ENCODE results near the gene ZC3H14. TPM values are rescaled to one million over a fixed set of nuclear protein-coding genes. Genes with fewer than 3 reads are reported as not detected.

Gene ZC3H14, protein sequence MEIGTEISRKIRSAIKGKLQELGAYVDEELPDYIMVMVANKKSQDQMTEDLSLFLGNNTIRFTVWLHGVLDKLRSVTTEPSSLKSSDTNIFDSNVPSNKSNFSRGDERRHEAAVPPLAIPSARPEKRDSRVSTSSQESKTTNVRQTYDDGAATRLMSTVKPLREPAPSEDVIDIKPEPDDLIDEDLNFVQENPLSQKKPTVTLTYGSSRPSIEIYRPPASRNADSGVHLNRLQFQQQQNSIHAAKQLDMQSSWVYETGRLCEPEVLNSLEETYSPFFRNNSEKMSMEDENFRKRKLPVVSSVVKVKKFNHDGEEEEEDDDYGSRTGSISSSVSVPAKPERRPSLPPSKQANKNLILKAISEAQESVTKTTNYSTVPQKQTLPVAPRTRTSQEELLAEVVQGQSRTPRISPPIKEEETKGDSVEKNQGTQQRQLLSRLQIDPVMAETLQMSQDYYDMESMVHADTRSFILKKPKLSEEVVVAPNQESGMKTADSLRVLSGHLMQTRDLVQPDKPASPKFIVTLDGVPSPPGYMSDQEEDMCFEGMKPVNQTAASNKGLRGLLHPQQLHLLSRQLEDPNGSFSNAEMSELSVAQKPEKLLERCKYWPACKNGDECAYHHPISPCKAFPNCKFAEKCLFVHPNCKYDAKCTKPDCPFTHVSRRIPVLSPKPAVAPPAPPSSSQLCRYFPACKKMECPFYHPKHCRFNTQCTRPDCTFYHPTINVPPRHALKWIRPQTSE
- 61.9 TPM for polyA plus RNA-seq (2013, experiment 1 of 2)
- polyA plus RNA-seq (2013, experiment 2 of 2) = 63.0 TPM

DNA sequence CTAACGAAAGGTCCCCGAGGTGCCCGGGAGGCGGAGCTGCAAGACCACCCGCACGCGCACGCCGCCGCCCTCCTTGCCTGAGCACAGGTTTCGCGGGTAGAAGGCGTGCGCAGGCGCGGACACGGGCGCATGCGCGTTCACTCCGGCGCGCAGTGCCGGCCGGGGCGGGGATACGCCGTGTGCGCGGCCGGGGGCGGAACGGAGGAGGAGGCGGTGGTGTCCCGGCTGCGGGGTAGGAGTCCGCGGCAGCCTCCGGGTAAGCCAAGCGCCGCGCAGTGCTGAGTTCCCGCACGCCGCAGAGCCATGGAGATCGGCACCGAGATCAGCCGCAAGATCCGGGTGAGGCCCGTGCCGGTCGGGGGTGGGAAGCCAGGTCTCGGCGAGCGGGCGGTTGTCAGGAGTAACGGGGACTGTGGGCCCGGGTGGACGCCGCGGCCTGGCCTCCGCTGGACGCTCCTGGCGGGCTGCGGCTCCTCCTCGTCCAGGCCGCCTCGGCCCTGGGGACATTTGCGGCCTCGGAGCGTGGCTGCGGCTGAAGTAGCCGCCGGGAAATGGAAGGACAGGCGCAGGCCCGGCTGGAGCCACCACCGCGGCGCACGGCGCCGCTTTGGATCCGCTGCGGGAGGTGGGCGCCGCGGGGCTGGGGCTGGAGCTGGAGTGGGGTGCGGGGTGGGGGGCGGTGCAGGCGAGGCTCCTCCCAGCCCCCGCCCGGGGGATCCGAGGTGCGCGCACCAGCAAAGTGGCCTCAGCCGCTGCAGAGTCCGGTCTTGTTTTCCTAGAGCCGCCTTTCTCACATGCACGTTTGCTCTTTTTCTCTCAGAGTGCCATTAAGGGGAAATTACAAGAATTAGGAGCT is at the start of gene ZC3H14:
Gene ZC3H14, plus strand, starts transcription at position 207 of the 856 bp plus-strand sequence. Its CDS starts 97 bp downstream, at position 304.
- Histone ChIP-seq H3K4me3 (ENCODE audit: low read length in 2 of 2) (peak within 1 kb of the TSS; percentile 93 to 97), H2BK5ac (ENCODE audit: low read length) (peak within 1 kb of the TSS; percentile 82), H3K14ac (ENCODE audit: low read length) (peak within 1 kb of the TSS; percentile 56), H2AFZ (ENCODE audit: low read length) (peak within 1 kb of the TSS; percentile 97), H3K23ac (ENCODE audit: low read depth, low read length, poor library complexity) (peak within 1 kb of the TSS; percentile 89), H3K36me3 (replicated peaks in 1 of 2; ENCODE audit: control insufficient read depth in 2 of 2, insufficient read depth in 2 of 2, low read length in 2 of 2) (peaks cover 2 to 36% of the 10 kb centered on the region in 2 donors), H3K4me1 (ENCODE audit: control insufficient read depth in 2 of 2, insufficient read depth in 1 of 2, low read depth in 1 of 2, low read length in 2 of 2) (no peaks in the 10 kb centered on the region), H3K79me1 (ENCODE audit: low read depth, low read length) (peaks cover 3% of the 10 kb centered on the region), H3K9me3 (replicated peaks in 1 of 2; ENCODE audit: control insufficient read depth in 2 of 2, insufficient read depth in 1 of 2, low read depth in 1 of 2, low read length in 2 of 2) (no peaks in the 10 kb centered on the region), H2BK12ac (ENCODE audit: low read length) (peak within 1 kb of the TSS; percentile 58), H4K8ac (ENCODE audit: low read depth, low read length) (peak within 1 kb of the TSS; percentile 65), H2AK5ac (ENCODE audit: low read depth, low read length) (peak within 1 kb of the TSS; percentile 98), H3K4me2 (ENCODE audit: insufficient read depth, low read length, poor library complexity, severe bottlenecking) (peak within 1 kb of the TSS; percentile 57), H3K4ac (ENCODE audit: low read length) (peak within 1 kb of the TSS; percentile 53), H4K91ac (ENCODE audit: low read depth, low read length, poor library complexity) (no peak within 1 kb of the TSS), H3K18ac (ENCODE audit: low read length) (peak within 1 kb of the TSS; percentile 100), H3K27me3 (ENCODE audit: control insufficient read depth in 3 of 3, insufficient read depth in 3 of 3, low read depth in 1 of 3, low read length in 3 of 3) (no peaks in the 10 kb centered on the region), H3K27ac (replicated peaks; ENCODE audit: low read length) (peak within 1 kb of the TSS; percentile 91), H2BK15ac (ENCODE audit: low read length) (peak within 1 kb of the TSS; percentile 85), H2BK120ac (ENCODE audit: low read depth, low read length) (peak within 1 kb of the TSS; percentile 61), H3K9ac (ENCODE audit: low read depth, low read length, poor library complexity) (peak within 1 kb of the TSS; percentile 99)
- peak; percentile 93 for DNase-seq (ENCODE audit: low spot score)
- no CpG with 5 or more reads among the region's 99 CpGs for WGBS, 2 donors (ENCODE audit: extremely low coverage in 2 of 2, insufficient read length in 2 of 2, insufficient replicate concordance in 1 of 2)

DNA sequence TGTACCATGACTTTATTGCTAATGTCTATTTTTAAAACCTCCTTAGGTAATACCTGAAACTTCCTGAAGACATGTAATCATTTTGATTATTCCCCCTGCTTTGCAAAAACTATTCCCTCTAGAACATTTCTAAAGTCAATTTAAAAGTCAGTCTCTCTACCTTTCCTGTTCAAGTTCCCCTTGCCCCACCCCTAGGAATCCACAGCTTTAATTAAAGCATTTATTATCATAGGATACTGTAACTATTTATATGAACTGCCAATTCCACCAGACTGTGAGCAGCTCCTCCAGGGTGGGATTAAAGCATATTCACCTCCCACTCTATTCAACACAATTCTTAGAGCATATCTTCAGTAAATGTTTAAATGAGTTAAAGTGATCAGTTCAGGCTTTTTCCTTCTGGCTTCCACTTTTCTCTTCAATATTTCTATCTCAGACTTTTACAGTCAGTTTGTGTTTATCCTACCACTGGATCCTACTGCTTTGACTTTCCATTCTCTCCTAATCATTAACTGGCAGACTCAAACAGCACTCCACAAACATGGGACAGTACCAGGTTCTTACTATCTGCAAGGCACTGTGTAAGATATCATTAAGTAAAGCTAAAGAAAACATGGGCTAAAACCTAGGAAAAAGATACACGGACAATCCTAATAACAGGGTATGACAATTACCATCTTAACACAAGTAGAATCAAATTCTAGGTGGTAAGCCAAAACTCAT is 47.2 kb upstream of the ZC3H14 start:
- H3K4ac ChIP-seq (ENCODE audit: low read length) = no peak overlapping the region
- no peak overlapping the region for H3K4me2 ChIP-seq (ENCODE audit: insufficient read depth, low read length, poor library complexity, severe bottlenecking)
- H3K79me1 ChIP-seq (ENCODE audit: low read depth, low read length) = no peaks in the 10 kb centered on the region
- H3K18ac ChIP-seq (ENCODE audit: low read length) = no peak overlapping the region
- H3K27ac ChIP-seq (replicated peaks; ENCODE audit: low read length) = no peak overlapping the region
- H2AFZ ChIP-seq (ENCODE audit: low read length) = no peak overlapping the region
- no peak overlapping the region for H3K23ac ChIP-seq (ENCODE audit: low read depth, low read length, poor library complexity)
- no peaks in the 10 kb centered on the region for H3K9me3 ChIP-seq (replicated peaks in 1 of 2; ENCODE audit: control insufficient read depth in 2 of 2, insufficient read depth in 1 of 2, low read depth in 1 of 2, low read length in 2 of 2)
- H2BK5ac ChIP-seq (ENCODE audit: low read length) = no peak overlapping the region
- no peaks in the 10 kb centered on the region for H3K27me3 ChIP-seq (ENCODE audit: control insufficient read depth in 3 of 3, insufficient read depth in 3 of 3, low read depth in 1 of 3, low read length in 3 of 3)
- H3K14ac ChIP-seq (ENCODE audit: low read length) = no peak overlapping the region
- H4K91ac ChIP-seq (ENCODE audit: low read depth, low read length, poor library complexity) = no peak overlapping the region
- H2AK5ac ChIP-seq (ENCODE audit: low read depth, low read length) = no peak overlapping the region
- H2BK12ac ChIP-seq (ENCODE audit: low read length) = no peak overlapping the region
- no peak overlapping the region for H4K8ac ChIP-seq (ENCODE audit: low read depth, low read length)
- no peak overlapping the region for H3K9ac ChIP-seq (ENCODE audit: low read depth, low read length, poor library complexity)
- no peak overlapping the region for H2BK15ac ChIP-seq (ENCODE audit: low read length)
- H3K4me1 ChIP-seq (ENCODE audit: control insufficient read depth in 2 of 2, insufficient read depth in 1 of 2, low read depth in 1 of 2, low read length in 2 of 2) = peaks cover 4 to 11% of the 10 kb centered on the region in 2 donors
- no peak for DNase-seq (ENCODE audit: low spot score)
- no peak overlapping the region for H2BK120ac ChIP-seq (ENCODE audit: low read depth, low read length)
- WGBS, 2 donors (ENCODE audit: extremely low coverage in 2 of 2, insufficient read length in 2 of 2, insufficient replicate concordance in 1 of 2) = no CpG with 5 or more reads among the region's 1 CpG
- peaks cover 2 to 31% of the 10 kb centered on the region in 2 donors for H3K36me3 ChIP-seq (replicated peaks in 1 of 2; ENCODE audit: control insufficient read depth in 2 of 2, insufficient read depth in 2 of 2, low read length in 2 of 2)
- H3K4me3 ChIP-seq (ENCODE audit: low read length in 2 of 2) = no peak overlapping the region

DNA sequence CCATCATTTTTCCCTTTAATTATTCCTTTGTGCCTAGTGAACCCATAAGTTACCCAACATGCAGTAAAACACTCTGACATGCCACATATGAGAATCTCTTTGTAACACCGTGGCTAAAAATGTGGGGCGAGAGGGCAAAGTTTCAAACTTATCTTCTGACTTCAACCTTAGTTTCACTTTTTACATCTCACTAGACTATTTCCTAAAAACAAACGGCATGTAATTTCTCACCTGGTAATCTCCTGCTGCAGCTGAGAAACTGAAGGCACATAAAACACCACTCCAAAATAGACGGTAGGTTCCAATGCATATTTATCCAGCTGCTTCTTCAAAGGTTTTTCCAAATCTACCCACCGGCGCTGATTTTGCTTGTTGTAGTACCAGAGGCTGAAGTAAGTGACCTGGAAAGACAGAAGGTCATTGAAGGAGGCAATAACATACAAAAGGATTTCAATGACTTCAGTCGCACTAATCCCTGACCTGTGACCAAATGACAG is 45.9 kb upstream of the ZC3H14 start:
- H2BK12ac ChIP-seq (ENCODE audit: low read length) = no peak overlapping the region
- H3K9ac ChIP-seq (ENCODE audit: low read depth, low read length, poor library complexity) = no peak overlapping the region
- no peaks in the 10 kb centered on the region for H3K27me3 ChIP-seq (ENCODE audit: control insufficient read depth in 3 of 3, insufficient read depth in 3 of 3, low read depth in 1 of 3, low read length in 3 of 3)
- no peak overlapping the region for H2BK15ac ChIP-seq (ENCODE audit: low read length)
- no CpG with 5 or more reads among the region's 7 CpGs for WGBS, 2 donors (ENCODE audit: extremely low coverage in 2 of 2, insufficient read length in 2 of 2, insufficient replicate concordance in 1 of 2)
- DNase-seq (ENCODE audit: low spot score) = peak; percentile 66
- H4K91ac ChIP-seq (ENCODE audit: low read depth, low read length, poor library complexity) = no peak overlapping the region
- no peak overlapping the region for H3K4me2 ChIP-seq (ENCODE audit: insufficient read depth, low read length, poor library complexity, severe bottlenecking)
- no peaks in the 10 kb centered on the region for H3K79me1 ChIP-seq (ENCODE audit: low read depth, low read length)
- H4K8ac ChIP-seq (ENCODE audit: low read depth, low read length) = no peak overlapping the region
- peaks cover 4 to 11% of the 10 kb centered on the region in 2 donors for H3K4me1 ChIP-seq (ENCODE audit: control insufficient read depth in 2 of 2, insufficient read depth in 1 of 2, low read depth in 1 of 2, low read length in 2 of 2)
- H2AFZ ChIP-seq (ENCODE audit: low read length) = no peak overlapping the region
- no peak overlapping the region for H3K14ac ChIP-seq (ENCODE audit: low read length)
- H3K18ac ChIP-seq (ENCODE audit: low read length) = no peak overlapping the region
- no peak overlapping the region for H3K27ac ChIP-seq (replicated peaks; ENCODE audit: low read length)
- no peak overlapping the region for H2BK120ac ChIP-seq (ENCODE audit: low read depth, low read length)
- H3K9me3 ChIP-seq (replicated peaks in 1 of 2; ENCODE audit: control insufficient read depth in 2 of 2, insufficient read depth in 1 of 2, low read depth in 1 of 2, low read length in 2 of 2) = no peaks in the 10 kb centered on the region
- H3K23ac ChIP-seq (ENCODE audit: low read depth, low read length, poor library complexity) = no peak overlapping the region
- no peak overlapping the region for H3K4me3 ChIP-seq (ENCODE audit: low read length in 2 of 2)
- no peak overlapping the region for H2AK5ac ChIP-seq (ENCODE audit: low read depth, low read length)
- no peak overlapping the region for H3K4ac ChIP-seq (ENCODE audit: low read length)
- peaks cover 2 to 30% of the 10 kb centered on the region in 2 donors for H3K36me3 ChIP-seq (replicated peaks in 1 of 2; ENCODE audit: control insufficient read depth in 2 of 2, insufficient read depth in 2 of 2, low read length in 2 of 2)
- H2BK5ac ChIP-seq (ENCODE audit: low read length) = no peak overlapping the region
